ENCODE data around the gene TERT.

Gene TERT

GRCh38 chr5:1219098-1219767, 75.6 kb downstream of the TERT start:
- DNase-seq (ENCODE audit: low read depth): no peak

- DNase-seq (ENCODE audit: low read depth): no peak
Measured at GRCh38 chr5:1218351-1219080, 76.4 kb downstream of the TERT start.

- DNase-seq (ENCODE audit: low read depth): no peak
Measured at GRCh38 chr5:1217596-1218206, 77.2 kb downstream of the TERT start.

- no peak for DNase-seq (ENCODE audit: low read depth)
Measured at GRCh38 chr5:1216918-1217295, 78.0 kb downstream of the TERT start.

- no peak for DNase-seq (ENCODE audit: low read depth)
Measured at GRCh38 chr5:1216211-1216917, 78.5 kb downstream of the TERT start.

GRCh38 chr5:1215320-1216096, 79.4 kb downstream of the TERT start:
- no peak for DNase-seq (ENCODE audit: low read depth)

GRCh38 chr5:1214936-1215220, 80.0 kb downstream of the TERT start:
- DNase-seq (ENCODE audit: low read depth): no peak

- DNase-seq (ENCODE audit: low read depth): no peak
Measured at GRCh38 chr5:1214163-1214935, 80.5 kb downstream of the TERT start.

GRCh38 chr5:1213508-1214162, 81.2 kb downstream of the TERT start:
- no peak for DNase-seq (ENCODE audit: low read depth)

GRCh38 chr5:1212881-1213280, 82.0 kb downstream of the TERT start:
- no peak for DNase-seq (ENCODE audit: low read depth)

- no peak for DNase-seq (ENCODE audit: low read depth)
Measured at GRCh38 chr5:1212271-1212670, 82.6 kb downstream of the TERT start.

- DNase-seq (ENCODE audit: low read depth): no peak
Measured at GRCh38 chr5:1211701-1212100, 83.2 kb downstream of the TERT start.

GRCh38 chr5:1210832-1211251, 84.0 kb downstream of the TERT start:
- no peak for DNase-seq (ENCODE audit: low read depth)

GRCh38 chr5:1209896-1210776, 84.7 kb downstream of the TERT start:
- no peak for DNase-seq (ENCODE audit: low read depth)

GRCh38 chr5:1209489-1209852, 85.4 kb downstream of the TERT start:
- DNase-seq (ENCODE audit: low read depth): no peak

GRCh38 chr5:1208743-1209488, 86.0 kb downstream of the TERT start:
- DNase-seq (ENCODE audit: low read depth): no peak

GRCh38 chr5:1208221-1208742, 86.6 kb downstream of the TERT start:
- DNase-seq (ENCODE audit: low read depth): no peak

GRCh38 chr5:1207555-1207954, 87.3 kb downstream of the TERT start:
- no peak for DNase-seq (ENCODE audit: low read depth)
